Trophoblast cell (in vitro differentiated cells and primary cell): Measurements from ENCODE around the gene SLC4A4.

Experiments used
- DNase-seq, 2 donors: peaks; one replicate each; pipeline ENCODE4 v3.0.0-alpha.2; 2016
- H2AFZ ChIP-seq: 2 replicates; pipeline ENCODE4 v1.6.1; 2013; ENCODE audit warnings: low read length, moderate library complexity, mild to moderate bottlenecking; ENCODE audit not compliant: insufficient read depth, poor library complexity
- H2AK5ac ChIP-seq: 2 replicates; pipeline ENCODE4 v1.6.1; 2013; ENCODE audit warnings: mild to moderate bottlenecking, low read length
- H2BK120ac ChIP-seq: 2 replicates; pipeline ENCODE4 v1.6.1; 2013; ENCODE audit warnings: low read length, mild to moderate bottlenecking, moderate library complexity; ENCODE audit not compliant: insufficient read depth, poor library complexity
- H2BK12ac ChIP-seq: 2 replicates; pipeline ENCODE4 v1.6.1; 2013; ENCODE audit warnings: mild to moderate bottlenecking, low read length, moderate library complexity
- H2BK5ac ChIP-seq: 2 replicates; pipeline ENCODE4 v1.6.1; 2013; ENCODE audit warnings: low read length, low read depth, moderate library complexity, mild to moderate bottlenecking; ENCODE audit not compliant: poor library complexity
- H3K14ac ChIP-seq: 2 replicates; pipeline ENCODE4 v1.6.1; 2013; ENCODE audit warnings: mild to moderate bottlenecking, low read length
- H3K18ac ChIP-seq: 2 replicates; pipeline ENCODE4 v1.6.1; 2013; ENCODE audit warnings: mild to moderate bottlenecking, low read length
- H3K23ac ChIP-seq: 2 replicates; pipeline ENCODE4 v1.6.1; 2013; ENCODE audit warnings: low read length
- H3K27ac ChIP-seq: 2 replicates; pipeline ENCODE4 v1.5.1; 2013; ENCODE audit warnings: low read depth, mild to moderate bottlenecking, inconsistent platforms, low read length, moderate library complexity
- H3K27me3 ChIP-seq: 2 replicates; pipeline ENCODE4 v1.6.1; 2013; ENCODE audit warnings: inconsistent platforms, mild to moderate bottlenecking, low read length, moderate library complexity; ENCODE audit not compliant: insufficient read depth
- H3K36me3 ChIP-seq, 2 experiments: 1 replicate in 1 of 2; 2 replicates in 1 of 2; pipeline ENCODE4 v1.6.1; 2013; ENCODE audit warnings: low read length in 2 of 2, mild to moderate bottlenecking in 2 of 2, moderate library complexity in 1 of 2; ENCODE audit not compliant: insufficient read depth in 2 of 2, control insufficient read depth in 1 of 2
- H3K4ac ChIP-seq: 2 replicates; pipeline ENCODE4 v1.6.1; 2013; ENCODE audit warnings: low read depth, mild to moderate bottlenecking, low read length, moderate library complexity
- H3K4me1 ChIP-seq, 2 experiments: 1 replicate in 1 of 2; 2 replicates in 1 of 2; pipeline ENCODE4 v1.6.1; 2013; ENCODE audit warnings: low read length in 2 of 2, mild to moderate bottlenecking in 2 of 2, moderate library complexity in 1 of 2; ENCODE audit not compliant: insufficient read depth in 2 of 2, control insufficient read depth in 1 of 2
- H3K4me2 ChIP-seq: 2 replicates; pipeline ENCODE4 v1.6.1; 2013; ENCODE audit warnings: inconsistent platforms, mild to moderate bottlenecking, low read length, moderate library complexity
- H3K4me3 ChIP-seq: 2 replicates; pipeline ENCODE4 v1.5.1; 2013; ENCODE audit warnings: mild to moderate bottlenecking, low read depth, low read length, inconsistent platforms
- H3K79me1 ChIP-seq: one replicate; pipeline ENCODE4 v1.6.1; 2013; ENCODE audit warnings: low read length
- H3K79me2 ChIP-seq: 2 replicates; pipeline ENCODE4 v1.6.1; 2013; ENCODE audit warnings: low read length, mild to moderate bottlenecking; ENCODE audit not compliant: control insufficient read depth, insufficient read depth, poor library complexity
- H3K9ac ChIP-seq: 2 replicates; pipeline ENCODE4 v1.6.1; 2013; ENCODE audit warnings: mild to moderate bottlenecking, low read length
- H3K9me3 ChIP-seq: 2 replicates; pipeline ENCODE4 v1.6.1; 2013; ENCODE audit warnings: low read depth, mild to moderate bottlenecking, control low read depth, inconsistent platforms, low read length; ENCODE audit not compliant: insufficient read depth
- H4K12ac ChIP-seq: 2 replicates; pipeline ENCODE4 v1.6.1; 2013; ENCODE audit warnings: low read depth, mild to moderate bottlenecking, low read length, moderate library complexity
- H4K8ac ChIP-seq: 2 replicates; pipeline ENCODE4 v1.6.1; 2013; ENCODE audit warnings: low read depth, mild to moderate bottlenecking, low read length, moderate library complexity
- H4K91ac ChIP-seq: one replicate; pipeline ENCODE4 v1.6.1; 2013; ENCODE audit warnings: low read depth, mild to moderate bottlenecking, low read length, moderate library complexity
- WGBS: extraction: QIAGEN DNeasy Blood & Tissue Kit; methylation state at CpG from one replicate; pipeline ENCODE4 v1.1.7; 2013; ENCODE audit warnings: missing lambda C conversion rate; ENCODE audit not compliant: insufficient read length, insufficient coverage; ENCODE audit errors: extremely low coverage; 5-methylcytosine and 5-hydroxymethylcytosine counted together

The SLC4A4 gene

DNA sequence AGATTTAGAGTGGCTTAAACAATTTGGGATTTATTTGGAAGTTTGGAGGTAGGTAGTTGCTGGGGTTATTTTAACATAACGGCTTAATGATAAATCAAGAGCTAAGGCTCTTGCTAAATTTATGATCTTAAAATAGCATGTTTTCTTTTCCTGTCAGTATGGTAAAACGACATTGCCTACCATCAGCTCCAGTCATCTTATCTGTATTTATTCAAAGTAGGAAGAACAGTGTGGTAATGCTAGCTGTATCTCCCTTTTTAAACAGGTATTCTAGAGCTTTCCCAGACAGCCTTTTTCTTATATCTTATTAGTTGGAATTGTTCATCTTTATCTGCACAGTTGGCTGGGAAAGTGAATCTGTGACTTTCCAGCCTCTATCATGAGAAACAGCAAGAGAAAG is 110.2 kb downstream of the SLC4A4 start:
- Histone ChIP-seq H3K79me2 (no peaks in the 10 kb centered on the region), H3K27ac (no peak overlapping the region), H3K4ac (no peak overlapping the region), H4K8ac (no peak overlapping the region), H4K91ac (no peak overlapping the region), H4K12ac (no peak overlapping the region), H3K4me2 (no peak overlapping the region), H3K23ac (no peak overlapping the region), H3K79me1 (no peaks in the 10 kb centered on the region), H2BK12ac (no peak overlapping the region), H3K9ac (no peak overlapping the region), H2BK120ac (no peak overlapping the region), H3K14ac (no peak overlapping the region), H3K36me3 (no peaks in the 10 kb centered on the region), H3K9me3 (no peaks in the 10 kb centered on the region), H3K18ac (no peak overlapping the region), H3K27me3 (no peaks in the 10 kb centered on the region), H2BK5ac (no peak overlapping the region), H2AFZ (no peak overlapping the region), H2AK5ac (no peak overlapping the region), H3K4me3 (no peak overlapping the region), H3K4me1 (no peaks in the 10 kb centered on the region)
- no peak for DNase-seq
- no CpG with 5 or more reads among the region's 2 CpGs for WGBS

DNA sequence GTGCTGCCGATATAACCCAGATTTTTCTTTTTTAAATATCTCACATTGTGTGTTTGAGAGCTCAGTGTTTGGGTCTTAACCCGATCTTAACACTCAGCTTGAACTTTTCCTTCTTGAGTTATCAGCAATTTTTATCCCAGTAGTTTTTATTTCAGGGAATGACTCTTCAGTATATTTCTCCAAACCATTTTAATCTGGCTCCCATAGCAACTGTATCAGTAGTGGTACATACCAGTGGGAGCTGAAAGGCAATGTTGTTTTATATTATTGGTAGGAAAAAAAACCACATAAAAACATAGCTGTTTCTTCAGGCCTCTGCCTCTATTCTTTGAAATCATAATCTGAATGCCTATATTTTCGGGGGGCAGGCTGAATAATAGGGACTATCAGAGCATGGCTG is 111.1 kb downstream of the SLC4A4 start:
- WGBS, result no CpG with 5 or more reads among the region's 3 CpGs
- Histone ChIP-seq H3K18ac (no peak overlapping the region), H3K27ac (no peak overlapping the region), H2BK120ac (no peak overlapping the region), H4K12ac (no peak overlapping the region), H3K79me2 (no peaks in the 10 kb centered on the region), H3K4ac (no peak overlapping the region), H3K14ac (no peak overlapping the region), H2BK5ac (no peak overlapping the region), H3K79me1 (no peaks in the 10 kb centered on the region), H4K91ac (no peak overlapping the region), H4K8ac (no peak overlapping the region), H3K23ac (no peak overlapping the region), H3K36me3 (no peaks in the 10 kb centered on the region), H2AFZ (no peak overlapping the region), H3K9me3 (no peaks in the 10 kb centered on the region), H2BK12ac (no peak overlapping the region), H2AK5ac (no peak overlapping the region), H3K9ac (no peak overlapping the region), H3K4me2 (no peak overlapping the region), H3K27me3 (no peaks in the 10 kb centered on the region), H3K4me1 (no peaks in the 10 kb centered on the region), H3K4me3 (no peak overlapping the region)
- no peak for DNase-seq

DNA sequence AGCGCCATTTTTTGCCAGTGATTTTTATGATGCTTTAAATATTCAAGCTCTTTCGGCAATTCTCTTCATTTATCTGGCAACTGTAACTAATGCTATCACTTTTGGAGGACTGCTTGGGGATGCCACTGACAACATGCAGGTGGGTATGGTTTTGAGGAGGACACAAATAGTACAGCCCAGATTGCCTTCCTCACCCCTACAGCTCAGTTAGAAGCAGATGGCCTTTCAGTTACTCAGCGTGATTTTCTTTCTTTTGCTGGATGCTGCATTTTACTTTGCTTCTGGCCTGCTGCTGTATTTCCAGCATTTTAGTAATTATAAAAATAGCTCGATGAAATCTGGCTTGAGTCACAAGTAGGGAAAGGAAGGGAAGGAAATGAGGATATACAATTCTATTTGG is 114.7 kb downstream of the SLC4A4 start:
- no peak overlapping the region for H4K8ac ChIP-seq
- no peaks in the 10 kb centered on the region for H3K9me3 ChIP-seq
- H3K4ac ChIP-seq, result no peak overlapping the region
- no peak for DNase-seq
- H3K27ac ChIP-seq, result no peak overlapping the region
- no peak overlapping the region for H2AFZ ChIP-seq
- no peak overlapping the region for H2BK120ac ChIP-seq
- no peak overlapping the region for H3K23ac ChIP-seq
- no CpG with 5 or more reads among the region's 4 CpGs for whole genome bisulfite sequencing
- no peak overlapping the region for H4K91ac ChIP-seq
- no peaks in the 10 kb centered on the region for H3K36me3 ChIP-seq
- no peaks in the 10 kb centered on the region for H3K79me1 ChIP-seq
- H3K9ac ChIP-seq, result no peak overlapping the region
- no peak overlapping the region for H2BK5ac ChIP-seq
- H4K12ac ChIP-seq, result no peak overlapping the region
- H3K4me1 ChIP-seq, result no peaks in the 10 kb centered on the region
- no peak overlapping the region for H3K4me2 ChIP-seq
- no peak overlapping the region for H2AK5ac ChIP-seq
- H3K18ac ChIP-seq, result no peak overlapping the region
- no peak overlapping the region for H2BK12ac ChIP-seq
- H3K27me3 ChIP-seq, result no peaks in the 10 kb centered on the region
- no peak overlapping the region for H3K14ac ChIP-seq
- H3K4me3 ChIP-seq, result no peak overlapping the region
- no peaks in the 10 kb centered on the region for H3K79me2 ChIP-seq

DNA sequence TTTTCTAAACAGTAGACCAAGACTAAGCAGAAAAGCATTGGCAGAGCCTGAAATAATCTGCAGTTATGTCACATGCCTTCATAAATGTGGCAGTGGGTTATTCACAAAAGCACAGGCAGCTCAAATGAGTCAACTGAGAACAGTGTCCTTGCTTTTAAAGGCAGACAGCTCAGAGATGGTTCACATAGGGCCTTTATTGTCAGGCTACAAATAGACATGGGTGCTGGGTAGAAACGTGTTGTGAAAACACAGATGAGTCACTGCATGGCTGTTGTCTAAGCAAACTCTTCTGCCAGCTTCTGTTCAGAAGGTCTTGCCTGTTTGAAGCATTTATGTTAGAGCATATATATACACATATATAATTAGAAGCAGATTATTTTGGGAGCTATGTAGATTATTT is 118.0 kb downstream of the SLC4A4 start:
- H2BK12ac ChIP-seq, result no peak overlapping the region
- no peaks in the 10 kb centered on the region for H3K36me3 ChIP-seq
- H3K18ac ChIP-seq, result no peak overlapping the region
- no peaks in the 10 kb centered on the region for H3K4me1 ChIP-seq
- H3K23ac ChIP-seq, result no peak overlapping the region
- no peaks in the 10 kb centered on the region for H3K79me2 ChIP-seq
- H3K9me3 ChIP-seq, result no peaks in the 10 kb centered on the region
- H3K4ac ChIP-seq, result no peak overlapping the region
- H2BK5ac ChIP-seq, result no peak overlapping the region
- H4K12ac ChIP-seq, result no peak overlapping the region
- no peak overlapping the region for H4K91ac ChIP-seq
- no peak overlapping the region for H2AK5ac ChIP-seq
- no peak overlapping the region for H3K14ac ChIP-seq
- no peak overlapping the region for H2BK120ac ChIP-seq
- H3K4me3 ChIP-seq, result no peak overlapping the region
- H3K9ac ChIP-seq, result no peak overlapping the region
- H2AFZ ChIP-seq, result no peak overlapping the region
- no peak overlapping the region for H4K8ac ChIP-seq
- peak; percentile 32 to 40 for DNase-seq
- WGBS, result no CpG with 5 or more reads among the region's 1 CpG
- H3K4me2 ChIP-seq, result no peak overlapping the region
- no peaks in the 10 kb centered on the region for H3K79me1 ChIP-seq
- no peaks in the 10 kb centered on the region for H3K27me3 ChIP-seq
- H3K27ac ChIP-seq, result no peak overlapping the region
